ENCODE data around the gene MDFI.

Gene MDFI

GRCh38 chr6:41638002-41638934 lies at the start of gene MDFI:
Gene MDFI, plus strand, starts transcription at chr6:41638468. Its CDS starts 282 bp downstream, at chr6:41638750.
- DNase-seq, result no peak

- no peak for DNase-seq
Observed at GRCh38 chr6:41589223-41589622, 49.0 kb upstream of the MDFI start.

- no peak for DNase-seq
Observed at GRCh38 chr6:41589636-41590622, 48.3 kb upstream of the MDFI start.

GRCh38 chr6:41591122-41591521 lies 47.1 kb upstream of the MDFI start:
- DNase-seq, result no peak

- DNase-seq, result peak; percentile 72
Observed at GRCh38 chr6:41591859-41592502, 46.3 kb upstream of the MDFI start.

- no peak for DNase-seq
Observed at GRCh38 chr6:41593406-41593805, 44.9 kb upstream of the MDFI start.

GRCh38 chr6:41593839-41594238 lies 44.4 kb upstream of the MDFI start:
- DNase-seq, result no peak

GRCh38 chr6:41594326-41594725 lies 43.9 kb upstream of the MDFI start:
- no peak for DNase-seq

GRCh38 chr6:41594766-41595165 lies 43.5 kb upstream of the MDFI start:
- no peak for DNase-seq

- no peak for DNase-seq
Observed at GRCh38 chr6:41595166-41595565, 43.1 kb upstream of the MDFI start.

- DNase-seq, result no peak
Observed at GRCh38 chr6:41596096-41596685, 42.1 kb upstream of the MDFI start.

- no peak for DNase-seq
Observed at GRCh38 chr6:41596807-41597206, 41.5 kb upstream of the MDFI start.

- no peak for DNase-seq
Observed at GRCh38 chr6:41597246-41598000, 40.8 kb upstream of the MDFI start.

- no peak for DNase-seq
Observed at GRCh38 chr6:41598670-41599014, 39.6 kb upstream of the MDFI start.

GRCh38 chr6:41599015-41599851 lies 39.0 kb upstream of the MDFI start:
- no peak for DNase-seq

GRCh38 chr6:41599852-41600445 lies 38.3 kb upstream of the MDFI start:
- no peak for DNase-seq

GRCh38 chr6:41600499-41601247 lies 37.6 kb upstream of the MDFI start:
- no peak for DNase-seq

GRCh38 chr6:41601248-41601549 lies 37.1 kb upstream of the MDFI start:
- no peak for DNase-seq

GRCh38 chr6:41602422-41602743 lies 35.9 kb upstream of the MDFI start:
- DNase-seq, result no peak

Measured in NCI-H1694 (cell line).